Spleen (tissue), 11 donors: ENCODE measurements around the gene HRH3. TPM values are rescaled to one million over a fixed set of nuclear protein-coding genes. Genes with fewer than 3 reads are reported as not detected.

Experiments
- DNase-seq: peaks from one replicate; pipeline ENCODE4 v3.0.0-alpha.2; 2020
- H3K27ac ChIP-seq, 8 donors: fragments of 200-600 bp; sonication (generic) in 7 of 8; 1 replicate in 4 of 8; 2 replicates in 4 of 8; pipeline versions ENCODE4 v1.5.0 to v1.8.0; 2016 to 2021; ENCODE audit warnings: inconsistent platforms in 4 of 8, mild to moderate bottlenecking in 4 of 8, moderate library complexity in 1 of 8
- H3K27me3 ChIP-seq, 7 donors: fragments of 200-600 bp; sonication (generic) in 6 of 7; replicated peaks in 1 of 7; 1 replicate in 4 of 7; 2 replicates in 3 of 7; pipeline versions ENCODE4 v1.5.0 to v1.8.0; 2016 to 2021; ENCODE audit warnings: inconsistent platforms in 3 of 7, mild to moderate bottlenecking in 1 of 7
- H3K36me3 ChIP-seq, 6 donors: fragments of 200-600 bp; sonication (generic) in 5 of 6; 1 replicate in 4 of 6; 2 replicates in 2 of 6; pipeline versions ENCODE4 v1.5.0 to v1.8.0; 2016 to 2021; ENCODE audit warnings: inconsistent platforms in 2 of 6
- H3K4me1 ChIP-seq, 6 donors: fragments of 200-600 bp; sonication (generic) in 5 of 6; 1 replicate in 3 of 6; 2 replicates in 3 of 6; pipeline versions ENCODE4 v1.5.0 to v1.8.0; 2016 to 2021; ENCODE audit warnings: inconsistent platforms in 3 of 6
- H3K4me3 ChIP-seq, 8 donors: fragments of 200-600 bp; sonication (generic) in 7 of 8; 1 replicate in 4 of 8; 2 replicates in 4 of 8; pipeline versions ENCODE4 v1.5.0 to v1.8.0; 2016 to 2021; ENCODE audit warnings: inconsistent platforms in 4 of 8, mild to moderate bottlenecking in 4 of 8, moderate library complexity in 2 of 8
- H3K9me3 ChIP-seq, 8 donors: fragments of 200-600 bp; sonication (generic) in 7 of 8; 1 replicate in 4 of 8; 2 replicates in 4 of 8; pipeline versions ENCODE4 v1.5.0 to v1.8.0; 2016 to 2021; ENCODE audit warnings: inconsistent platforms in 4 of 8
- POLR2A ChIP-seq, 3 donors: fragments of 450-650 bp; IDR thresholded peaks; one replicate each; pipeline ENCODE4 v1.5.1; 2017; ENCODE audit warnings: antibody characterized with exemption in 3 of 3, mild to moderate bottlenecking in 1 of 3
- POLR2AphosphoS5 ChIP-seq, 3 donors: sonication (generic); formaldehyde crosslinking; IDR thresholded peaks; one replicate each; pipeline ENCODE4 v1.5.1; 2017; ENCODE audit warnings: antibody characterized with exemption in 3 of 3
- WGBS, 5 donors: extraction: QIAGEN DNeasy Blood & Tissue Kit in 3 of 5; methylation state at CpG; one replicate each; pipeline versions ENCODE4 v1.1.5 to v1.1.7; 2013 to 2018; 5-methylcytosine and 5-hydroxymethylcytosine counted together
- intact Hi-C: fragments of 100-400 bp; cut with DNase I; formaldehyde crosslinking; loops from one replicate; pipeline ENCODE4 v1.15.0; 2023; ENCODE audit warnings: low total_unique reads
- polyA plus RNA-seq, 3 donors: library from polyadenylated mRNA; stranded (reverse); fragments of 200-250 nt; gene quantifications; one replicate each; pipeline ENCODE4 v1.2.1, GENCODE V29; 2013
- total RNA-seq, 7 donors: library from RNA; depleted of rRNA in 3 of 7; stranded (reverse); fragments of >200 nt in 3 of 7; fragmentation: NEBNext Ultra II Directional in 4 of 7; extraction: Animal tissue kit (Norgen Biotek cat#: 25700) in 4 of 7; gene quantifications; one replicate each; pipeline versions ENCODE4 v1.1.0 to v1.2.1, GENCODE V29; 2016 to 2021
- TF ChIP-seq, protein P1 (sequence below), 11 experiments: fragments of 200-600 bp in 7 of 11; fragments of 450-650 bp in 4 of 11; sonication (generic) in 4 of 11; IDR thresholded peaks in 8 of 11; conservative IDR thresholded peaks in 3 of 11; 1 replicate in 7 of 11; 2 replicates in 4 of 11; pipeline versions ENCODE4 v1.4.0 to v1.8.0; 2016 to 2021; ENCODE audit warnings: antibody characterized with exemption in 11 of 11, inconsistent platforms in 4 of 11, mild to moderate bottlenecking in 1 of 11
- donor health status: healthy with polysubstance abuse.
- donor health status: DM: no; HTN: no; CAD: no; lungs with moderate emphysema.
- donor health status: DM: no; HTN: no; CAD: no.
- donor health status: Bipolar disorder and iron deficiency.
- donor health status: healthy.
- donor health status: DM: no; HTN: no; CAD: no.
- donor health status: DM: yes; HTN: yes; CAD: no.

The HRH3 gene
- total and polyA plus RNA-seq, 10 donors, result not detected

DNA sequence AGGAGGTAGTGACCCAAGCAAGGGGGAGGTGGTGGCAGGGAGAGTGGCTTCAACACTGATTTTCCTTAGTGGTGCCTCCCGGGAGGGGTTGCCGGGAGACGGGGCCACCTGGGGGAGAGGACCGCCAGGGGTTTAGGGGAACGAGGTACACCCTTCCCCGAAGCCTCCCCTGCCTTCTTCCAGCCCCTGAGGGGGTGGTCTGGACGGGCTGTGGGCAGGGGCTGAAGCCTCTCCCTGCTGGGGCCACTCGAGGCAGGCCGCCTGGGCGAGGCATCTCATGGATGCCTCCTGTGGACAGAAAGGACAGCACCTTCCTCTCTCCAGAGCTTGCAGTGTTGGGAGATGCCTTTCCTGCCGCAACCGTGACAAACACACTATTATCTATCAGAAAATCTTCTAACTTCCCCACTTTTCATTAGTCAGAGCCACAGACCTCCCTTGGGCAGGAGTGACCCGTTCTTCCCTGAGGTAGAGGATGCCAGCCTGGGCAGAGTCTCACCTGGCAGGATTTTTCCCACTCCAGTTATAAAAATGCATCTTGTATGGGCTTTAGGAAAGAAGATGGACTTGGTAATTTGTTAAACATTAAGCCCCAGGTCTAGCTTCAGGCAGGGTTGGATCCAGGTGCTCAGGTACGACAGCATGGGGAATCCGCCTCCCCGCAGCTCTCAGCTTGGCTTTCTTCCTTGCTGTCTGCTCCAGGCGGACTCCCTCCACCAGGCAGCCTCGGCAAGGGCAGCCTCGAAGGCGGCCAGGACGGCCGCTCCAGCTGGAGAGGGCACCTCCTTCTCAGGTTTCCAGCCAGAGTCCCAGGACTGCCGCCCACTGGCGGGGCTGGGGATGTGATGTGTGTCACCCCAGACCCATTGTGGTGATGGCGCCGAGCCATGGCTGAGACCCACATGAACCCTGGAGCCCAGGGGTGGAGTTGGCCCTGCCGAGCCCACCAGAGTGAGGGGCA lies 11.0 kb downstream of the HRH3 start:
- DNase-seq, result no peak

GRCh38 chr20:62208061-62208794 lies 11.8 kb downstream of the HRH3 start:
- no peak overlapping the region for H3K4me3 ChIP-seq
- intact Hi-C loops, result no loop called here
- no peak overlapping the region for H3K27ac ChIP-seq
- WGBS, 5 donors, result 74 to 87% (median 80%) methylated on average over 15 to 19 of the region's 19 CpGs
- peaks cover 0 to 41% (median 30%) of the 10 kb centered on the region in 7 donors for H3K27me3 ChIP-seq
- H3K36me3 ChIP-seq, result peaks cover 0 to 32% (median 3%) of the 10 kb centered on the region in 6 donors
- TF ChIP-seq, protein P1, sequence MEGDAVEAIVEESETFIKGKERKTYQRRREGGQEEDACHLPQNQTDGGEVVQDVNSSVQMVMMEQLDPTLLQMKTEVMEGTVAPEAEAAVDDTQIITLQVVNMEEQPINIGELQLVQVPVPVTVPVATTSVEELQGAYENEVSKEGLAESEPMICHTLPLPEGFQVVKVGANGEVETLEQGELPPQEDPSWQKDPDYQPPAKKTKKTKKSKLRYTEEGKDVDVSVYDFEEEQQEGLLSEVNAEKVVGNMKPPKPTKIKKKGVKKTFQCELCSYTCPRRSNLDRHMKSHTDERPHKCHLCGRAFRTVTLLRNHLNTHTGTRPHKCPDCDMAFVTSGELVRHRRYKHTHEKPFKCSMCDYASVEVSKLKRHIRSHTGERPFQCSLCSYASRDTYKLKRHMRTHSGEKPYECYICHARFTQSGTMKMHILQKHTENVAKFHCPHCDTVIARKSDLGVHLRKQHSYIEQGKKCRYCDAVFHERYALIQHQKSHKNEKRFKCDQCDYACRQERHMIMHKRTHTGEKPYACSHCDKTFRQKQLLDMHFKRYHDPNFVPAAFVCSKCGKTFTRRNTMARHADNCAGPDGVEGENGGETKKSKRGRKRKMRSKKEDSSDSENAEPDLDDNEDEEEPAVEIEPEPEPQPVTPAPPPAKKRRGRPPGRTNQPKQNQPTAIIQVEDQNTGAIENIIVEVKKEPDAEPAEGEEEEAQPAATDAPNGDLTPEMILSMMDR (IDR thresholded peaks at IDR 0.05 in 8 of 11, conservative IDR thresholded peaks at IDR 0.05 in 3 of 11), result no peak
- TF ChIP-seq POLR2A (IDR thresholded peaks at IDR 0.05), result no peak
- no peak for TF ChIP-seq POLR2AphosphoS5 (IDR thresholded peaks at IDR 0.05)
- no peak for DNase-seq
- H3K4me1 ChIP-seq, result peaks cover 0 to 7% (median 5%) of the 10 kb centered on the region in 6 donors
- no peaks in the 10 kb centered on the region for H3K9me3 ChIP-seq

More for the DNA sequence above, 11.0 kb downstream of the HRH3 start:
- Histone ChIP-seq H3K36me3 (peaks cover 0 to 24% (median 0%) of the 10 kb centered on the region in 6 donors), H3K27ac (no peak overlapping the region), H3K27me3 (peaks cover 0 to 46% (median 34%) of the 10 kb centered on the region in 7 donors), H3K9me3 (no peaks in the 10 kb centered on the region), H3K4me1 (no peaks in the 10 kb centered on the region), H3K4me3 (no peak overlapping the region)
- intact Hi-C loops, result no loop called here
- 42 to 58% (median 54%) methylated on average over 22 to 27 of the region's 27 CpGs for WGBS, 5 donors
- TF ChIP-seq POLR2AphosphoS5 (IDR thresholded peaks at IDR 0.05) (peak in 1 of 3 donors; percentile 8), POLR2A (IDR thresholded peaks at IDR 0.05) (no peak)

DNA sequence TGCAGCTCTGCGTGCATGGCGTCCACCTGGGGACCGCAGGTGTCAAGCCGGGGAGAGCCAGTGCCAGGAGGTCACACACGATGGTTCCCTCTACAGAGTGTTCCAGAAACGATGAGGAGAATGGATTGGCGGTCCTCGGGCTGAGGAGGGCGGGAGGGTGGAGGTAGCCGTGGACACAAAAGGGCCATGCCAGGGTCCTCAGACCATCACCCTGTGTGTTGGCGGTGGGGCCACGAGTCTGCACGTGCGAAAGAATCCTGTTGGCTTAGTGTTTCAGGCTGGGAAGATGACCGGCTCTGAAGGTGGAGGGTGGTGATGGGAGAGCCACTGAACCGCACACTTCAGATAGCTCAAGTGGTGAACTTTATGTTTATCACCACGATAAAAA lies 13.7 kb downstream of the HRH3 start:
- DNase-seq, result no peak
- WGBS, 5 donors, result 84 to 91% (median 87%) methylated on average over 17 of the region's 17 CpGs

More for the DNA sequence above, 13.7 kb downstream of the HRH3 start:
- H3K4me1 ChIP-seq, result peaks cover 2 to 26% (median 20%) of the 10 kb centered on the region in 6 donors
- H3K36me3 ChIP-seq, result peaks cover 0 to 50% (median 17%) of the 10 kb centered on the region in 6 donors
- H3K27ac ChIP-seq, result no peak overlapping the region
- no peak overlapping the region for H3K4me3 ChIP-seq
- H3K27me3 ChIP-seq, result peaks cover 0 to 27% (median 18%) of the 10 kb centered on the region in 7 donors
- intact Hi-C loops, result no loop called here
- TF ChIP-seq, protein P1 (IDR thresholded peaks at IDR 0.05 in 8 of 11, conservative IDR thresholded peaks at IDR 0.05 in 3 of 11), result no peak
- TF ChIP-seq POLR2AphosphoS5 (IDR thresholded peaks at IDR 0.05) (peak in 1 of 3 donors; percentile 35), POLR2A (IDR thresholded peaks at IDR 0.05) (no peak)
- no peaks in the 10 kb centered on the region for H3K9me3 ChIP-seq
